ENCODE measurements around the gene SLC22A23.
A peak's percentile ranks its signal among the peaks of the same experiment; 100 is the strongest.

The SLC22A23 gene

GRCh38 chr6:3294921-3295871 lies 161.7 kb downstream of the SLC22A23 start:
- peak; percentile 39 for TF ChIP-seq CTCF (IDR thresholded peaks at IDR 0.05; ENCODE audit: insufficient read depth, missing control alignments)
- FAIRE-seq (peak; percentile 84), DNase-seq (ENCODE audit: insufficient read length, low spot score) (no peak)

GRCh38 chr6:3294396-3294795 lies 162.5 kb downstream of the SLC22A23 start:
- no peak for FAIRE-seq
- no peak for TF ChIP-seq CTCF (IDR thresholded peaks at IDR 0.05; ENCODE audit: insufficient read depth, missing control alignments)

GRCh38 chr6:3293271-3294155 lies 163.3 kb downstream of the SLC22A23 start:
- no peak for DNase-seq (ENCODE audit: insufficient read length, low spot score)
- TF ChIP-seq CTCF (IDR thresholded peaks at IDR 0.05; ENCODE audit: insufficient read depth, missing control alignments) = no peak
- FAIRE-seq = no peak

More at GRCh38 chr6:3294396-3294795, 162.5 kb downstream of the SLC22A23 start:
- DNase-seq (ENCODE audit: insufficient read length, low spot score) = no peak

GRCh38 chr6:3292431-3293197 lies 164.2 kb downstream of the SLC22A23 start:
- FAIRE-seq (no peak), DNase-seq (ENCODE audit: insufficient read length, low spot score) (no peak)
- no peak for TF ChIP-seq CTCF (IDR thresholded peaks at IDR 0.05; ENCODE audit: insufficient read depth, missing control alignments)

GRCh38 chr6:3291987-3292386 lies 164.9 kb downstream of the SLC22A23 start:
- no peak for DNase-seq (ENCODE audit: insufficient read length, low spot score)
- TF ChIP-seq CTCF (IDR thresholded peaks at IDR 0.05; ENCODE audit: insufficient read depth, missing control alignments) = no peak
- FAIRE-seq = no peak

GRCh38 chr6:3291346-3291745 lies 165.5 kb downstream of the SLC22A23 start:
- no peak for TF ChIP-seq CTCF (IDR thresholded peaks at IDR 0.05; ENCODE audit: insufficient read depth, missing control alignments)
- FAIRE-seq (no peak), DNase-seq (ENCODE audit: insufficient read length, low spot score) (no peak)

Data from D721Med (cell line).